ENCODE measurements around the gene CCT3.

DNA sequence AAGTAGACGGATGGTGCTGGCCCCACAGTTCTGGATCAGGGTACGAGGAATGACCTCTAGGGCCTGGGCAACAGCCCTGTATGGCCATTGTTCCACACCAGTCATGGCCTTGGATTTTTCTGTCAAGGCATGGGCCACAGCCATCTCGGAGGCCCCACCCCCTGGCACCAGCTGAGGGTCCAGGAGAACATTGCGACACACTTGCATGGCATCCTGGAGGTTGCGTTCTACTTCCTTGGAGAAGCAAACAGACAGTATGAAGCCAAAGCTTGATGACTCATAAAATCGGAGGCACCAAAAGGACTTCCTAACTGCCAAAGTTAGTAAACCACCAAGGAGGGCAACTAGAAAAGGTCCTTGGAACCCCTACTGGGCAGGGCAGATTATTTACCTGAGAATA is 27.1 kb downstream of the CCT3 start:
- TF ChIP-seq, protein P1, sequence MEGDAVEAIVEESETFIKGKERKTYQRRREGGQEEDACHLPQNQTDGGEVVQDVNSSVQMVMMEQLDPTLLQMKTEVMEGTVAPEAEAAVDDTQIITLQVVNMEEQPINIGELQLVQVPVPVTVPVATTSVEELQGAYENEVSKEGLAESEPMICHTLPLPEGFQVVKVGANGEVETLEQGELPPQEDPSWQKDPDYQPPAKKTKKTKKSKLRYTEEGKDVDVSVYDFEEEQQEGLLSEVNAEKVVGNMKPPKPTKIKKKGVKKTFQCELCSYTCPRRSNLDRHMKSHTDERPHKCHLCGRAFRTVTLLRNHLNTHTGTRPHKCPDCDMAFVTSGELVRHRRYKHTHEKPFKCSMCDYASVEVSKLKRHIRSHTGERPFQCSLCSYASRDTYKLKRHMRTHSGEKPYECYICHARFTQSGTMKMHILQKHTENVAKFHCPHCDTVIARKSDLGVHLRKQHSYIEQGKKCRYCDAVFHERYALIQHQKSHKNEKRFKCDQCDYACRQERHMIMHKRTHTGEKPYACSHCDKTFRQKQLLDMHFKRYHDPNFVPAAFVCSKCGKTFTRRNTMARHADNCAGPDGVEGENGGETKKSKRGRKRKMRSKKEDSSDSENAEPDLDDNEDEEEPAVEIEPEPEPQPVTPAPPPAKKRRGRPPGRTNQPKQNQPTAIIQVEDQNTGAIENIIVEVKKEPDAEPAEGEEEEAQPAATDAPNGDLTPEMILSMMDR (IDR thresholded peaks at IDR 0.05; ENCODE audit: insufficient read depth, low read length): no peak
- TF ChIP-seq POLR2AphosphoS5 (IDR thresholded peaks at IDR 0.05; ENCODE audit: low read depth): no peak

Measured in HL-60 (cell line).